ENCODE data around the gene NRXN3.

DNA sequence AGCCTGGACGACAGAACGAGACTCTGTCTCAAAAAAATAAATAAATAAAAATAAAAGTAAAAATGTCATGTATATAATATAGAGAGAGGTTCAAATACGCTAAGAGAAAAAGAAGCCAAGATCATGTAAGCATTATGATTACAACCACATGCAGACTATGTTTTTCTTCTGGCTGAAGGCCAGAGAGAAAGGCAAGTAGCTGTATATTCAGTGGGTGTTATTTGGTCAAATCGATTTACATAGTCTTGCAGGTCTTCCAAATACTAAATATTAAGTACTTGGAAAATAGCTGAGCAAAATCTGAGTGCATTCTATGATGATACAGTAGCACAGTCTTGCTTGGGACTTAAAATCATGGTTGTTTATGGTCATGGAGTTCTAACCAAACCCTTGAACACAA, 1283.1 kb downstream of the NRXN3 start:
- TF ChIP-seq, protein P1, sequence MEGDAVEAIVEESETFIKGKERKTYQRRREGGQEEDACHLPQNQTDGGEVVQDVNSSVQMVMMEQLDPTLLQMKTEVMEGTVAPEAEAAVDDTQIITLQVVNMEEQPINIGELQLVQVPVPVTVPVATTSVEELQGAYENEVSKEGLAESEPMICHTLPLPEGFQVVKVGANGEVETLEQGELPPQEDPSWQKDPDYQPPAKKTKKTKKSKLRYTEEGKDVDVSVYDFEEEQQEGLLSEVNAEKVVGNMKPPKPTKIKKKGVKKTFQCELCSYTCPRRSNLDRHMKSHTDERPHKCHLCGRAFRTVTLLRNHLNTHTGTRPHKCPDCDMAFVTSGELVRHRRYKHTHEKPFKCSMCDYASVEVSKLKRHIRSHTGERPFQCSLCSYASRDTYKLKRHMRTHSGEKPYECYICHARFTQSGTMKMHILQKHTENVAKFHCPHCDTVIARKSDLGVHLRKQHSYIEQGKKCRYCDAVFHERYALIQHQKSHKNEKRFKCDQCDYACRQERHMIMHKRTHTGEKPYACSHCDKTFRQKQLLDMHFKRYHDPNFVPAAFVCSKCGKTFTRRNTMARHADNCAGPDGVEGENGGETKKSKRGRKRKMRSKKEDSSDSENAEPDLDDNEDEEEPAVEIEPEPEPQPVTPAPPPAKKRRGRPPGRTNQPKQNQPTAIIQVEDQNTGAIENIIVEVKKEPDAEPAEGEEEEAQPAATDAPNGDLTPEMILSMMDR (IDR thresholded peaks at IDR 0.05; ENCODE audit: poor library complexity, severe bottlenecking), result no peak
- TF ChIP-seq POLR2AphosphoS5 (IDR thresholded peaks at IDR 0.05) (no peak), EZH2 (IDR thresholded peaks at IDR 0.05; ENCODE audit: borderline replicate concordance, insufficient read depth, low read length, poor library complexity, severe bottlenecking) (no peak), EP300 (conservative IDR thresholded peaks at IDR 0.05; ENCODE audit: poor library complexity, severe bottlenecking) (no peak), RAD21 (conservative IDR thresholded peaks at IDR 0.05) (no peak), MXI1 (conservative IDR thresholded peaks at IDR 0.05; ENCODE audit: poor library complexity, severe bottlenecking) (no peak)
- TF ChIP-seq, protein P2, sequence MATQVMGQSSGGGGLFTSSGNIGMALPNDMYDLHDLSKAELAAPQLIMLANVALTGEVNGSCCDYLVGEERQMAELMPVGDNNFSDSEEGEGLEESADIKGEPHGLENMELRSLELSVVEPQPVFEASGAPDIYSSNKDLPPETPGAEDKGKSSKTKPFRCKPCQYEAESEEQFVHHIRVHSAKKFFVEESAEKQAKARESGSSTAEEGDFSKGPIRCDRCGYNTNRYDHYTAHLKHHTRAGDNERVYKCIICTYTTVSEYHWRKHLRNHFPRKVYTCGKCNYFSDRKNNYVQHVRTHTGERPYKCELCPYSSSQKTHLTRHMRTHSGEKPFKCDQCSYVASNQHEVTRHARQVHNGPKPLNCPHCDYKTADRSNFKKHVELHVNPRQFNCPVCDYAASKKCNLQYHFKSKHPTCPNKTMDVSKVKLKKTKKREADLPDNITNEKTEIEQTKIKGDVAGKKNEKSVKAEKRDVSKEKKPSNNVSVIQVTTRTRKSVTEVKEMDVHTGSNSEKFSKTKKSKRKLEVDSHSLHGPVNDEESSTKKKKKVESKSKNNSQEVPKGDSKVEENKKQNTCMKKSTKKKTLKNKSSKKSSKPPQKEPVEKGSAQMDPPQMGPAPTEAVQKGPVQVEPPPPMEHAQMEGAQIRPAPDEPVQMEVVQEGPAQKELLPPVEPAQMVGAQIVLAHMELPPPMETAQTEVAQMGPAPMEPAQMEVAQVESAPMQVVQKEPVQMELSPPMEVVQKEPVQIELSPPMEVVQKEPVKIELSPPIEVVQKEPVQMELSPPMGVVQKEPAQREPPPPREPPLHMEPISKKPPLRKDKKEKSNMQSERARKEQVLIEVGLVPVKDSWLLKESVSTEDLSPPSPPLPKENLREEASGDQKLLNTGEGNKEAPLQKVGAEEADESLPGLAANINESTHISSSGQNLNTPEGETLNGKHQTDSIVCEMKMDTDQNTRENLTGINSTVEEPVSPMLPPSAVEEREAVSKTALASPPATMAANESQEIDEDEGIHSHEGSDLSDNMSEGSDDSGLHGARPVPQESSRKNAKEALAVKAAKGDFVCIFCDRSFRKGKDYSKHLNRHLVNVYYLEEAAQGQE (IDR thresholded peaks at IDR 0.05; ENCODE audit: borderline replicate concordance), result no peak
